NCI-H1436 treated with DMSO at 0.1 percent for 48 hours (cell line): Measurements from ENCODE around the gene IL4R.
"Not testable (repeated sequence)": the region's sequence is repeated elsewhere in the genome, so short reads cannot be mapped to it uniquely, and the experiment has no call there.

ENCODE experiments used
- DNase-seq: peaks from one replicate; lab custom pipeline; 2025; lab: John Stamatoyannopoulos, UW

The IL4R gene

DNA sequence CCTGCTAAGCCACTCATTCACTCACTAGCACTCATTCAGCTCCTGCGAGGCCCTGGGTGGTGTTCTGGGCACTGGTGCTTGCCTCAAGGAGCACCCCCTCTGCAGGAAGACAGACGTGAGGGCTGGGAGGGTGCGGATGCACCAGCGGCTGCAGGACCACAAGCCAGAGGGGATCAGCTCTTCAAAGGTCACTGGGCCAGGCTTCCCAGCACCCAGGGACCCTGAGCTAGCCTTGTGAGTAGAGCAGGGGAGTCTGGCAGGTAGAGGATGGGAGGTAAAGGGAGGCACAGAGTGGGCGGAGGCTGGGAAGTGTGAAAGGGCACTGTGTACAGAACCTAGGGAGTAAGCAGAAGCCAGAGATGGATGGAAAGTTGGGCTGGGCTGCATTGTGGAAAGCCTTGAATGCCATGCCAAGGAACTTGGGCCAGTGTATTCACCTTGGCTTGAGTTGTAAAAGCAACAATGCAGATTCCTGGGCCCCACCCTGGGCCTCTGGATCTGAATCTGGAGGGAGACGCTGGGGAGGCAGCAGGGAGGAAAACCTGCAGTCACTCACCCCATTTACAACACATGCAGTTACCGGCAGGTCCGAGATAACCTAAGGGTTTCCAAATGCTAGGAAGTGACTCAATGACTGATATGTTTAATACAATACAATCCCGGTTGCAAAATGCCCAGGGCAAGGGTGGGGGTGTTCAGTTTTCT is 1.7 kb downstream of the IL4R start:
- no peak for DNase-seq

DNA sequence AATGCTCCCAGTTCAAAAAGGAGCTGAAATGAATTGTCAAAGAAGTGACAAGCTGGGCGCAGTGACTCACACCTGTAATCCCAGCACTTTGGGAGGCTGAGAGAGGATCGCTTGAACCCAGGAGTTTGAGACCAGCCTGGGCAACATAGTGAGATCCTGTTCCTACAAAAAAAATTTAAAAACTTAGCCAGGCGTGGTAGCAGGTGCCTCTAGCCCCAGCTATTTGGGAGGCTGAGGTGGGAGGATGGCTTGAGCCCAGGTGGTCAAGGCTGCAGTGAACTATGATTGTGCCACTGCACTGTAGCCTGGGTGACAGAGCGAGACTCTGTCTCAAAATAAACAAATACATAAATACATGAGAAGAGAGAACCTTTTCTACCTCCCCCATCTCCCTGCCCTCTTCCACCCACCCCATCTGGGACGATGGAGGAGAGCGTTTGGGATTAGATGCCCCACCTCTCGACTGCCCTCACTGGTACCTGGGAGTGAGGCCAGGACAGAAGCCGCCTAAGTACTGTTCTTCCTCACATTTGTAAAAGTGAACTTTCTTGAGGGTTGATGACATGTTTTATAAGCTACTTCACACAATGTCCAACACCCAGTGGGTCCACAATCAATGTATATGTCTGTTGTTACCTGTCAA is 2.4 kb downstream of the IL4R start:
- DNase-seq = no peak

DNA sequence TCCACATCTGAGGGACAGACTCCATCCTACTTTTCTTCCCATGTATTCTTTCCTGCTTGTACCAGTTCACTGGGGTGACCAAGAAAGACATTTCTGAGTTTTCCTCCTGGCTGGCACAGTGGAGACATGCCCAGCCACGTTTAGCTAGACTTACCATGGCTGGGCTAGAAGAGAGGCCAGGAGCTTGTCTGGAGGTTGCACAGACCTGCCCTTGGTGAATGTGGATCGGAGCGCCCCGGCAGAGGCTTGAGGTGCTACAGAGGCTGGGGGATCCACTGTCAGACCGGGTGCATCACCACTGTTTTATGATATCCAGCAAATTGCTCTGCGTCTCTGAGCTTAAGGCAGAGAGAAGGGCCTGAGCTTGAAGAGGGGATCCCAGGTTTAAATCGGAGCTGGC is 3.5 kb downstream of the IL4R start:
- DNase-seq = no peak

DNA sequence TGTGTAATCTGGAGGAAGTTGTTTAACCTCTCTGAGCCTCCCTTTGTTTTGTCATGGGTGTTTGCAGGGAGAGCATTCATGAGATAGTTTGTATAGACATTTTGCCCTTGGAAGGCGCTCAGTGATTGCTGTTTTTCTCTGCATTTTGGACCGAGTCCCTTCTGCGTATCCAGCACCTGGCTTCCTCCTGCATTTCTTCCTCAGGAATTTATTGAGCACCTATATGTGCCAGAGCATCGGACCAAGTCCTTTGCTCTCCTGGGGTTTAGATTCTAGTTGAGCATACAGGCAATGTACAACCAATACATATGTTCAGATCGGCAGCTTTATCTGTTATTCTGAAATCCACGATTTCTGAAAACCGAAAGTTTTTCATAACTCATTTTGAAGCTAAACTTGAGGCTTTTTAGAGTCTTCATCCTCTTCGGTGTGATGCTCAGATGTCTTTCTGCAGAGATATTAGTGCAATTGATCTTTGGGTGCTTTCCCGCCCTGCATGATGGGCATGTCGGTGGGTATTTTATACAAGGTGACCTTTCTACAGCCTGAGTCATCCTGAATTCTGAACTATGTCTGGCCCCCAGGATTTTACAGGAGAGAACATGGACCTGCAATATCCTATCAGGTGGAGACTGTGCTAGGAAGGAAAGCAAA is 4.1 kb downstream of the IL4R start:
- no peak for DNase-seq

DNA sequence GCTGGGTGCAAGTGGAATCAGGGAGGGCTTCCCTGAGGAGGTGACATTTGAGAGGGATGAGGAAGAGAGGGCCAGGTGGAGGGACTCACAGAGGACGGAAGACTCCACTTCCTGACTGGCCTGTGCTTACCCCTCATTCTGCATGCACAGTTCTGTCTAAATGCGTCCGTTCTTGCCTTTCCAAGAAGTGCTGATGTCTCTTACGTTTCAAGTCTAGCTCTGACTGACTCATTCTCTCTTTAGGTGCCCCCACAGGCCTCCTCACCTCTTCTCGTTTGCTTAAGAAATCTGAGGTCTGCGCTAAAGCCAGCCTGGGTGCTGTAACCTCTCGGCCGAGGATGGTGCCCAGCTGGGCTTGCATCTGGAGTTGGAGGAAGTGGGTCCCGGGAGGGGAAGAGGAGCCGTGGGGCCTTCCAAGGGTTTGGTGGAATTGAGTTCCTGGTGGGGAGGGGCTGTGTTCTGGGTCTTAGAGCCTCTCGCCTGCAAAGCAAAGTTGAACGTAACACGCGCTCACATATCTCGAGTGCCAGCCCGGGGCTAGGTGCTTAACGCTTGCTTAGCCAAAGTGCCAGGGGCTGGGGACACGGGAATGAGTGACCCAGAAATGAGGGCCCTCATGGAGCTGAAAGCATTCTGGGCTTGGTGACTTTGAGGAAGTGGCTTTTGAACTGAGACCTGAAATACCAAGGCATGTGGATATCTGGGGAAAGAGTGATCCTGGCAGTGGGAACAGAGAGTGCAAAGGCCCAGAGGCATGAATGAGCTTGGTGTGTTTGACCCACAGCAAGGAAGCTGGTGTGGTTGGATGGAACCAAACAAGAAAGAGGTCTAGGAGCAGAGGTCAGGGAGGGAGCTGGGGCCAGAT is 4.8 kb downstream of the IL4R start:
- no peak for DNase-seq

DNA sequence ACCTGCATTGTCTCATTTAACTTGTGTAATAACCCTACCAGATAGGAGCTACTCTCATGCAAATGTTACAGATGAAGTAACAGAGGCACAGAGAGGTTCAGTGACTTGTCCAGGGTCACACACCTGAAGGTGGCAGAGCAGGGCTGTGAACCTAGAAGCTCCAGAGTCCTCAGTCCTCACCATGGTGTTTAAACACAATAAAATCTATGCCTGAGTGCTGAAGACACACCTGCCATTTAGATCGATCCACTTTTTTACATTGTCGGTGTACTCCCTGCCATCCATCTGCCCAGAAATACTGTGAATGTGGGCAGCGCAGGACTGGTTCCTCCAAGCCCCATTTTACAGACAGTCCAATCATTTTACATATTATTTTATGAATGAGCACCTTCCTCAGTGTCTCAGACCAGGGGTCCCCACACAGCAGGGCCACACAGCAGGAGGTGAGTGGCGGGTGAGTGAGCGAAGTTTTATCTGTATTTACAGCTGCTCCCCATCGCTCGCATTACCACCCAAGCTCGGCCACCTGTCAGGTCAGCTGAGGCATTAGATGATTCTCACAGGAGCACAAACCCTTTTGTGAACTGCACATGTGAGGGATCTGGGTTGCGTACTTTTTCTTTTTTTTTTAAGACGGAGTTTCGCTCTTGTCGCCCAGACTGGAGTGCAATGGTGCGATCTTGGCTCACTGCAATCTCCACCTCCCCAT is 5.6 kb downstream of the IL4R start:
- no peak for DNase-seq

DNA sequence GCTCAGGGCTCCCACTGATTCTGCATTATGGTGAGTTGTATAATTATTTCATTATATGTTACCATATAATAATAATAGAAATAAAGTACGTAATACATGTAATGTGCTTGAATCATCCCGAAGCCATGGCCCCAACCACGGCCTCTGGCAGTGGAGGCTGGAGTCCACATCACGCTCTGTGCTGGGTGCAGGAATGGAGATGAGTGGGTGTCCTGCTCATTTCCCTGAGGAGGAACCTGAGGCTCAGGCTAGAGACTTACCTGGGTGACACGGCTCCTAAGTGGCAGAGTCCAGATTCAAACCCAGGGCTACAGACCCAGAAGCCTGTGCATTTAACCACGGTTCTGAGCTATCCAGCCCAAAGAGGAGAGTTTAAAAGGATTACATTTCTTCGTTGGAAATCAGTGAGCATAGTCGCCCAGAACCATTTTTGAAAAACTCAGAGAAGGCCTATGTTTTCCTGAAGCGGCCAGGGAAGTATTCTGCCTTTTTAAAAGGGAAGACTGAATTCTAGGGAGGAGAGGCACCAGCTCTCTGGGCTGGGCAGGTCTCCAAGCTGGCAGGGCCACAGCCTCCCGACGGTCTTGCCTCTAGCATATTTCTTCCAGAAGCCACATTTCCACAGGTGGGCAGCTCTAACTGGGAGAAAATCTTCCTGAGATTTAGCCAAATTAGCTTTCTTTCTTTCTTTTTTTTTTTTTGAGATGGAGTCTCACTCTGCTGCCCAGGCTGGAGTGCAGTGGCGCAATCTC is 6.7 kb downstream of the IL4R start:
- DNase-seq = no peak

DNA sequence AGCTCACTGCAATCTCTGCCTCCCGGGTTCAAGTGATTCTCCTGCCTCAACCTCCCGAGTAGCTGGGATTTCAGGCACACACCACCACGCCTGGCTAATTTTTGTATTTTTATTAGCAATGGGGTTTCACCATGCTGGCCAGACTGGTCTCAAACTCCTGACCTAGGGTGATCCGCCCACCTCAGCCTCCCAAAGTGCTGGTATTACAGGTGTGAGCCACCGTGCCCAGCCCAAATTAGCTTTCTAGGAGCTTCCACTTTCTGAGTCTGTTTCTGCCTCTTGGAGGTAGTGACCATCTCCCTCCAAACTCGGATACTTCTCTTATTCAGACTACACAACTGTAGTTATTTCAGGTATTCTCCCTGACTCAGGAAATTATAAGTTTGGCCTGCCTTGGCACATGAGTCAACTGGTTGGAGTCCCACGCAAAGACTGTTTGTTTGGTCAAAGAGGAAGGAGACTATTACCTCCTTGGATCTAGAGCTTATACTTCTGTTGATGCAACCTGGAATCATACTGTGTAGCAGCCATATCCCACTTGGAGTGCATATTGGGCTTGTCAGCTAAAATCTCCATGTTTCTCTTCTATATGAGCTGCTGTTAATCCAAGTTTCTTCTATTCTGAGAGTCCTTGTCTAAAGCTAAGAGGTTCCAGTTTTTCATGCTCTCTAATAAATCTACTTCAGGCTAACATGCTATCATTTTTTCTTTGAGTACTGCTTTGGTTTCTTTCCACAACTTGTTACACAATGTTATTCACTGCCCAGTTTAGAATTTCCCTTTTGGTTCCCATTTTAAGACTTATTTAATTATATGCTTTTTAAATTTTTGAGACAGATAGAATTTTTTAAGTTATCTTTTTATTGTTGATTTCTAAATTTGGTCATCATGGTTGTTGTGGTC is 7.5 kb downstream of the IL4R start:
- DNase-seq = no peak

DNA sequence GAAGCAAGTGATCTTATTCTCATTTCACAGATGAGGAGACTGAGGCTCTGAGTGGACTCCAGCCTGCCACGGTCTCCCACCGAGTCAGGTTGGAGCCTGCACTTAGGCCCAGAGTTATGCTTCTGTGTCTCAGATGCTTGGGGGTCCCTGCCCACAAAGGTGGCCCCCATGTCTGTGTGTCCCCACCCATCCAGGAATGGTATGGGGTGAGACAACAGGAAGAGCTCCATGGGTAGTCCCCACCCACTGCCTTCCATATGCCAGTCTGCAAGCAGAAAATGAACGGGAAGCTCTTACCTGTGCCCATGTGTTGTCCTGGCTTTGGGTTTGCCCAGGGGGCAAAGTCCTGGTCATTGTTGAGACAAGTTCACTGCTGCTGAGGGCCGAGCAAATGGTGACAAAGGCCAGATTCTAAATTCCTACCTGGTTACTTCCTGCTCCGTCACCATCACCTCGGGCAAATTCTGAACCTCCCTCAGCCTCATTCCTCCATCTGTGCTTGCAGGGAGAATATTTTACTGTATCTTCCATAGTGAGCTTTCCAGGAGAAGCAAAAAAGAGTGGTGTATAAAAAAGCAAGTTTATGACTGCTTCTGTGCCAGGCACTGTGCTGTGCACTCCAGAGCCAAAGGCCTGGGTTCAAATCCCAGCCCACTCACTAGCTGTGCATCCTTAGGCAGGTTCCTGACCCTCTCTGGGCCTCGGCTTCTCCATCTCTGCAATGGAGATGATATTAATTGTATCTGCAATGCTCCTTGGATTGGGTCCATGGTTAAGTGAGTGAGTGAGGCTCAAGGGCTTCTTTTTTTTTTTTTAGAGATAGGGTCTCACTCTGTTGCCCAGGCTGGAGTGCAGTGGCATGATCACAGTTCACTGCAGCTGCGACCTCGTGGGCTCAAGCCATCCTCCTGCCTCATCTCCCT is 9.3 kb downstream of the IL4R start:
- DNase-seq = no peak

DNA sequence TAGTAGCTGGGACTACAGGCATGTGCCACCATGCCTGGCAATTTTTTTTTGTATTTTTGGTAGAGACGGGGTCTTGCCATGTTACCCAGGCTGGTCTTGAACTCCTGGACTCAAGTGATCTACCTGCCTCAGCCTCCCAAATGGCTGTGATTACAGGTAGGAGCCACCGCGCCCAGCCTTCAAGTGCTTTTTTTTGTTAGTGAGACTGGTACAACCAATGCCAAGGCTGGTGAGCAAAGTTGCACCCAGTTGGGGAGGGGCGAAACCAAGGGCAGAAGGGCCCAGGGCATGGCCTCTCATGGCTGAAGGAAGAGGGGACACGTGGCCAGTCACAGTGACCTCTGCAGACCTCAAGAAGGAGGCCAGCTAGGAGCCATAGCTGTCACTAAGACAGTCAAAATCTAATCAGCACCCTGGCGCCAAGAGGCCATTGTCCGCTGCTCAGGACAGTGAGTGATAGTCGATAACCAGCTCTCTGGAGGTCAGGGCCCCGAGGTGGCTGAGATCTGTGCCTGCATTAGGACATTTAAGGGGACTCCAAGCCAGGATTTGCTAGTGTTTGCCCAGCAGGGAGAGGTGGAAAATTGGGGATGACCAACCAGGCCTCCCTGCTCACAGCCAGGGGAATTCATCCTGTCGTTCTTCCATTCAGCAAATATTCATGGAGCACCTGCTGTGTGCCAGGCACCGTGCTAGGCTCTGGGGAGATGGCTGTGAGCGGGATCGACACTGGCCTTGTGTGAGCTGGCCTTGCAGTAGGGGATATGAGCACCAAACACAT is 10.2 kb downstream of the IL4R start:
- no peak for DNase-seq

DNA sequence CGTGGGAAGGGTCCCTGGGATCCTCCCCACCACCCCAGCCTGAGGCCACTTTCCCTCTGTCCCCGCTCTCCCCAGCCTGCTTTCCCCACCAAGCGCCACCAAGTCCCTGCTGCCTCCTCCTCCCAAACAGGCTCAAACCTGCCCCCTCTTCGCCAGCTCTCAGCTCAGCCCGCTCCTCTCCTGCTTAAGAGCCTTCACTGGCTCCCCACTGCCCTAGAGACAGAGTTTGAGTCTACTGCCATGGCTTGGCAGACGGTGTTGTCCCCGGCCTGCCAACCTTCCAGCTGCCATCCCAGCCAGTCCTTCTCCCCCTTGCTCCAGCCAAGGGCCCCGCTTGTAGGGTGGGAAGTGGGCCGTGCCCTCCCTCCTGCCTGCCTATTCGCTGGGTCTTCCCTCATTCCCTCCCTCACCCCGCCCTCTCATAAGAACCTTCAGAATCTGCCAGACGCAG is 11.1 kb downstream of the IL4R start:
- DNase-seq = no peak

DNA sequence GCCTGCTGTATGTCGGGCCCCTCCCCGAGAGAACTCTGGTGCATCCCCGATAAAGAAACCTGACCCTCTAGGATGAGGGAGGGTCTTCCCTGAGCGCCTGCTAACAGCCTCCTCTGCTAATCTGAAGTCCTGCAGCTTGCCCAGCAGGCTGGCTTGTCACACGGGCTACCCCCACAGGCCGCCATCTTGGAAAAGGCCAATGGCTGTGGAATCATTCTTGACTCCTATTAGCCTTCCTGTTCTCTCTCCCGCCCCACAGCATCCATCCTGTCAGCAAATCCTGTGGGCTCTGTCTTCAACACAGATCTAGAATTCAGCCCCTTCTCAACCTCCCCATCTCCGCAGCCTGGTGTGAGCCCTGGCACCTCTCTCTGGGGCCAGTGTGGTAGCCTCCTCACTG is 12.0 kb downstream of the IL4R start:
- DNase-seq = no peak

DNA sequence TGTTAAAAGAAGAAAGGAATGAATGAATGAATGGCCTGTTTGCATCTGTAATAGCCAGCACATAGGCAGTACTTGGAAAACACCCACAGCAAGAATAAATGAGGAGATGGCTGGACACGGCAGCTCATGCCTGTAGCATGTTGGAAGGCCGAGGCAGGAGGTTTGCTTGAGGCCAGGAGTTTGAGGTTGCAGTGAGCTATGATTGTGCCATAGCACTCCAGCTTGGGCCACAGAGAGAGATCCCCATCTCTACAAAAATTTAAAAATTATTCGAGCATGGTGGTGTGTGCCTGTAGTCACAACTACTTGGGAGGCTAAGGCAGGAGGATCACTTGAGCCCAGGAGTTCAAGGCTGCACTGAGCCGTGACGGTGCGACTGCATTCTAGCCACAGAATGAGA is 12.5 kb downstream of the IL4R start:
- DNase-seq = no peak

DNA sequence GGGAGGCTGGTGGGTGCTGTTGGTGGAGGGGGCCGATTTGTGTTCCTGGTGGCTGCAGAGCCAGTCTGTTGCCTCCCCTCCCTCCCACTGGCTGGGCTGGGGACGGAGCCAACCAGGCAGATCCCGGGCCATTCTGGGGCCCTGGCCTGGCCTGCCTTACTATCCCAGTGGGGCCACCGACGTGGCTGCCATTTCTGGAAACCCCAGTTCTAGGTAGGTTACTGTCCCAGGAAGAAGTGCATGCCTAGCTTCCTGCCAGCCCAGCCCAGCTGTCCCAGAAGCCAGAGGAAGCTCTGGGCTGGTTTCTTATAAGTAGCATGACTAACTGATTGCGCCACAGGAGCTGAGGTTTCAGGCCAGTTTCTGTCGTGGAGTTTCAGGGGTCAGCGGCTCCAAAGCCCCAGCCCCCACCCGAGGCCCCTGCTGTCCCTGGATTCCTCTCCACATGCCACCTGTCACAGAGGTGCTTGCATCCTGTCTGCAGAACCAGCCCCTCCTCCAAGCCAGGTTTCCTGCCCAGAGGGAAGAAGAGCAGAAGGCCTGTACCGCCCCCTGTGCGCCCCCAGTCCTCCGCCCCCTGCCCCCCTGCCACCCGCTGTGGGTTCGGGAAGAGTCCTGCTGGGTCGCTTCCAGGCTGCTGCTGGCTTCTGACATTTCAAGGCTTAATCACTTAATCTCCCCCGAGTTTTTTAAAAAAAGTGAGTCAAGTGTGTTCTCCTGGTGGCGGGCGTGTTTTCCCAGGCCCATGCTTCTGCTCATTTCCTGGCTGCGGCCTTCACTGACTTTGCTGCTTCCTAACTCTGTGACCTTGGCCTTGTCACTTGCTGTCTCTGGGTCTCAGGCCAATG is 13.2 kb downstream of the IL4R start:
- no peak for DNase-seq

DNA sequence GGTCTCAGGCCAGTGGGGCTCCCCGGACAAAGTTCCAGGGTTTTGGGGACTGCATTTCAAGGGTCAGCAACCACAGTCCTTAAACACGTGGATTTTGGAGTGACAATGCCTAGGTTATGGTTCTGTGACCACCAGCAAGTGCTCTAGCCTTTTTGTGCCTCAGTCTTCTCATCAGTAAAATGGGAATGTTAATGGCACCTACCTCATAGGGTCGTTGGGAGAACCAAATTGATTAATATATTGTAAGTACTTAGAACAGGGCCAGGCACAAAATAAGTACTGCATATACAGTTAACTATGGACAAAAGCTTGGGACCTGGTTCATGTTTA is 13.8 kb downstream of the IL4R start:
- no peak for DNase-seq

DNA sequence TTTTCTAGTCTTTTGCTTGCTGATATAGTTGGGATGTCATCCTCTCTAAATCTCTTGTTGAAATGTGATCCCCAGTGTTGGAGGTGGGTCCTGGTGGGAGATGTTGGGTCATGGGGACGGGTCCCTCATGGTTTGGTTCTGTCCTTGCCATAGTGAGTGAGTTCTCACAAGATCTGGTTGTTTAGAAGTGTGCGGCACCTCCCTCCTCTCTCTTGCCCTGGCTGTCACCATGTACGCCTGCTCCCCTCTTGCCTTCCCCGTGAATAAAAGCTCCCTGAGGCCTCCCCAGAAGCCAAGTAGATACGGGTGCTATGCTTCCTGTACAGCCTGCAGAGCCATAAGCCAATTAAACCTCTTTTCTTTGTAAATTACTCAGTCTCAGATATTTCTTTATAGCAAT is 15.2 kb downstream of the IL4R start:
- DNase-seq = no peak

DNA sequence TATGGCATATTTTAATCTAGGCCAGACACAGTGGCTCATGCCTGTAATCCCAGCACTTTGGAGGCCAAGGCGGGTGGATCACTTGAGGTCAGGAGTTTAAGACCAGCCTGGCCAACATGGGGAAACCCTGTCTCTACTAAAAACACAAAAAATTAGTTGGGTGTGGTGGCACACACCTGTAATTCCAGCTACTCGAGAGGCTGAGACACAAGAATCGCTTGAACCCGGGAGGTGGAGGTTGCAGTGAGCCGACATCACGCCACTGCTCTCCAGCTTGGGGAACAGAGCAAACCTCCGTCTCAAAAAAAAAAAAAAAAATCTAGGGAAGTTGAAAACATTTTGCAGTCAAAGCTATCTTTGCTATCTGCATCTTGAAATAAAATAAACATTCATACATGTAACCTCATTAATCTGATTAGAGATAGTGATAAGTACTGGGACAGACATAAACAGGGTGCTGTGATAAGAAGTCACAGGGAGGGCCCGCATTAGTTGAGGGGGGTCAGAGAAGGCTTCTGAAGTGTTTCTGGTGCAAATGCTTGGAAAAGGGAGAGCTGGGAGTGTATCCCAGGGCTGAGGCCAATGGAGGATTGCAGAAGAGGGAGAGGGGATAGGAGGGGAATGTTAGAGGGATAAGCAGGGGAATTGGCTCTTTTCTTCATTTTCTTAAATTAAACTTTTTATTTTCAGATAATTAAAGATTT is 15.8 kb downstream of the IL4R start:
- DNase-seq = not testable (repeated sequence)
